GM12872 (cell line): ENCODE measurements around the gene MUC4.

Source experiments
- CTCF ChIP-seq: IDR thresholded peaks from 3 replicates; pipeline ENCODE4 v1.5.1; 2011; ENCODE audit warnings: low read depth, mild to moderate bottlenecking, low read length, moderate library complexity; ENCODE audit not compliant: insufficient read depth

Gene MUC4

GRCh38 chr3:195751560-195751959 is 60.2 kb downstream of the MUC4 start:
- TF ChIP-seq CTCF: no peak

DNA sequence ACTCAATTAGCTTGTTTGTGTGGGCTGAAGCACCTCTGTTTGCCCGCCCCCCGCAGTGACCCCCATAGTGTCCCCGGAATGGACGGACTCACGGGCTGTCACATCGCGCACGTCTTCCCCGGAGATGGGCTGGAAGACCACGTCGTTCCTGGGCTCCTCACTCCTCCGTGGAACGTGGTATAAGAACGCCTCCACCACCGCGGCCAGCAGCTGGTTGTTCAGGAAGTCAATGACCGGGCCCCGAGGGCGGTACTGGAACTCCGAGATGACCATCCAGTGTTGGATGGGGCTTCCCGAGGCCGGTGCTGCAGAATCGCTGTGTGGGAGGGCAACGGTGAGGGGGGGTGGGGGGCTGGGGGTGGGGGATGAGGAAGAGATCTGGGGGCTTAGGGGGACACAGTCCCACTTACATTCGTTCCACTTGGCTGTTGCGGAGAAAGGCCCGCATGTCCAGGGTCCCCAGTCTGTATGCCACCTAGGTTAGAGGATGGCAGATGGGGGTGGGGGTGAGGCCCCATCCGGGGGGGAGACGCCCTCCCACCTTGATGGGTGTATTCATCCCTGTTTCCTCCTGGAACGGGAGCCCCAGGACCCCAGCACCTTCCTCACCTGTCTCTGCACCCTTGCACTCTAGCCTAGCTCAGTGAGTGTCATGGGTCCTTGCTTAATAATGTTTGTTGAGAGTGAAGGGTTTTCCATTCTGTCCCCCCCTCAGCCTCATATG is 60.8 kb downstream of the MUC4 start:
- no peak for TF ChIP-seq CTCF

DNA sequence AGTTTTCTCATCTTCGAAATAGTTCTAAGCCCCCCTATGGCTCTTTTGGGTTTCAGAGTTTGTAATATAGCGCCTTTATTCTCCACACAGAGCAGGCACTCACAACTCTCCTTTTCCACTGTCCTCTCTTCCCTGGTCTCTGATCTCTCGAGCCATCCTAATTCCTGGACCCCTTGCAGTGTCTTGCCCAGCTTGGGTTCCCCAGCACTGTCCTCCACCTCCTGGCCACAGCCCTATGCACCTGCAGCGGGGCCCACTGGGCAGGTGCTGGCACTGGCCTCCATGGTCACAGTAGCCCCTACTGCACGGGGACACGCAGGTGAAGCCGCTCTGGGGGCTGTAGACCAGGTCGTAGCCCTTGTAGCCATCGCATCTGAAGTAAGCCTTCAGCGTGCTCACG is 63.1 kb downstream of the MUC4 start:
- TF ChIP-seq CTCF: no peak

DNA sequence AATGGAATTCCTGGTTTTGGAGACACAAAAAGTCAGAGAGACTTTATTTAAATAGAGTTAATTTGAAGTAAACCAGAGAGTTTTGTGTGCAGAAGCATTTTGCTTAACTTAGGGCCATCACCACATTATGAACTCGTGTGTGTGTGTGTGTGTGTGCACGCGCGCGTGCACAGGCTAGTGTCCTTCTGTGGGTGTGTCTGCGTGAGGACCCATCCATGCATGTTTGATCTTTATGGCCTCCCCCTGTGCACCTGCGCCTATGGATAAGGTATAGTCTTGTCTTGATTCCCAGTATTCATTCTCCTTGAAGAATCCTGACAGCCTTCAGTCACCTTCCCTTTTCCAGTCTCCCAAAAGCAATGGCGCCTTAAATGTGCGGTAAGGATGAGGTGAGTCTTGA is 65.0 kb downstream of the MUC4 start:
- no peak for TF ChIP-seq CTCF

DNA sequence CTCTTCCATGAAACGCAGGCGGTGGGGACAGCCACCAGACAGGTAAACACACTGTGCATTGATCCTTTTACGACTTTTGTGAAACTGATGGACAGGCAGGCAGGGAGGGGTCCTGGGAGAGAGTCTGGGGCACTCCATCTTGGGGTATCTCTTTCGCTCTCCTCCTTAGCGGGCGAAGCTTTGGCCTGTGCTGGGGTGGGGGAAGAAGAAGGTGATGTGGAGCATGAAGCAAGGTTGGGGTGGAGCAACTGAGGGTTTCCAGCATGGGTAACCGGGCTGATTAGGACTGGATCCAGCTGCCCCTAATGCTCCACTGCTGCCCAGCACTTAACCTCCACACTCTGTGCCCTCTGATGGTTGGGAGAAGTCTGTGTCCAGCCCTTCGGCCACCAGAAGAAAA is 65.4 kb downstream of the MUC4 start:
- TF ChIP-seq CTCF: no peak

GRCh38 chr3:195744437-195744836 is 67.3 kb downstream of the MUC4 start:
- TF ChIP-seq CTCF: no peak

DNA sequence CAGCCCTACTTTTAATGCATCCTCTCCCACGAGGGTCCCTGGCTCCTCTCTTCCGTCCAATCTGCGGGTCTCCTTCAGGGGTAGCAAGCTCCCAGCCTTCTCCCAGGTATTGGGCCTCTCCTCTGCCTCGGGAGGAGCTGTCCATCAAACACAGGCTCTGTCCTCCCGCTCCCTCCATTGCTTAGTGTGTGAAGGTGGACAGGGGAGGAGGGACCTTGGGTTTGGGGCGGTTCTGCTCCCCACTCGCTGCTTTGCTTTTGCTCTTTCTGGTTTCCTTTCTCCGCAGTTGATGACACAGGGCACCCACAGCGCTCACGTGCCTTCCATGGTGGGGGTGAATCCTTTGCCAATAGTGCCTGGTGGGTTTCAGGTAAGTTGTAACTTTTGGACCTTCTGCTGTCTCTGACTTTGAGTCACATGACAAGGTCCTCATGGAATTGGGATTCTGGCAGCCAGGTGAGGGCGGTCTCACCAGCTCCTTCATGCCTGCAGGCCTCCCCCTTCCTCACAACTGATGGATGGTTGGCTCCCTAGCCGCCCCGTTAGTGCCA is 72.1 kb downstream of the MUC4 start:
- no peak for TF ChIP-seq CTCF
